HepG2 (cell line): Measurements from ENCODE around the gene BCAM. TPM values are rescaled to one million over a fixed set of nuclear protein-coding genes. Genes with fewer than 3 reads are reported as not detected.

ENCODE experiments used
- ATF7-NPFF ChIP-seq: sonication (generic); formaldehyde crosslinking; IDR thresholded peaks from 2 replicates; pipeline ENCODE4 v1.8.1; 2023; ENCODE audit warnings: mild to moderate bottlenecking, low read depth, missing genetic modification reagents, moderate library complexity
- BCL6 ChIP-seq: IDR thresholded peaks from 2 replicates; pipeline ENCODE4 v1.6.1; 2016; ENCODE audit warnings: missing genetic modification reagents, missing compliant biosample characterization
- CAMTA2 ChIP-seq: sonication (generic); formaldehyde crosslinking; IDR thresholded peaks from 2 replicates; pipeline ENCODE4 v1.4.0; 2020; ENCODE audit warnings: mild to moderate bottlenecking, missing genetic modification reagents, borderline replicate concordance
- IRX3 ChIP-seq: sonication (generic); formaldehyde crosslinking; IDR thresholded peaks from 2 replicates; pipeline ENCODE4 v1.8.1; 2023; ENCODE audit warnings: mild to moderate bottlenecking, low read depth, missing genetic modification reagents, borderline replicate concordance
- NCOR1 ChIP-seq: fragments of 200-600 bp; sonication (generic); IDR thresholded peaks from 2 replicates; pipeline ENCODE4 v1.7.0; 2017; ENCODE audit warnings: antibody characterized with exemption, low read length, borderline replicate concordance
- NFYC ChIP-seq: IDR thresholded peaks from 2 replicates; pipeline ENCODE4 v1.6.1; 2016; ENCODE audit warnings: missing genetic modification reagents, missing compliant biosample characterization
- PRDM10 ChIP-seq: sonication (generic); formaldehyde crosslinking; IDR thresholded peaks from 2 replicates; pipeline ENCODE4 v1.4.0; 2020; ENCODE audit warnings: low read depth, missing genetic modification reagents
- PTBP1 ChIP-seq: fragments of 200-400 bp; formaldehyde crosslinking; IDR thresholded peaks from 2 replicates; pipeline ENCODE4 v1.6.1; 2018; ENCODE audit warnings: low read length, low read depth; ENCODE audit not compliant: poor library complexity, severe bottlenecking
- RARA ChIP-seq: IDR thresholded peaks from 2 replicates; pipeline ENCODE4 v1.6.1; 2016; ENCODE audit warnings: missing genetic modification reagents, missing compliant biosample characterization
- REPIN1 ChIP-seq: sonication (generic); formaldehyde crosslinking; IDR thresholded peaks from 2 replicates; pipeline ENCODE4 v1.8.0; 2022; ENCODE audit warnings: missing genetic modification reagents, low read depth, mild to moderate bottlenecking, borderline replicate concordance
- SALL1 ChIP-seq: sonication (generic); formaldehyde crosslinking; IDR thresholded peaks from 2 replicates; pipeline ENCODE4 v1.8.0; 2022; ENCODE audit warnings: mild to moderate bottlenecking, missing genetic modification reagents
- SIN3A ChIP-seq: IDR thresholded peaks from 2 replicates; pipeline ENCODE4 v1.6.1; 2011; ENCODE audit warnings: low read depth, mild to moderate bottlenecking, control low read depth, low read length, borderline replicate concordance
- SNAI1 ChIP-seq: sonication (generic); formaldehyde crosslinking; IDR thresholded peaks from 2 replicates; pipeline ENCODE4 v1.5.0; 2020; ENCODE audit warnings: mild to moderate bottlenecking, missing genetic modification reagents, borderline replicate concordance
- SP1 ChIP-seq, 2 experiments: fragments of 450-650 bp in 1 of 2; sonication (generic) in 1 of 2; formaldehyde crosslinking in 1 of 2; IDR thresholded peaks; 2 replicates each; pipeline versions ENCODE4 v1.4.0 to v1.6.1; 2016 to 2020; ENCODE audit warnings: missing genetic modification reagents in 1 of 2
- TFE3 ChIP-seq: IDR thresholded peaks from 2 replicates; pipeline ENCODE4 v1.6.1; 2016
- ZFYVE20 ChIP-seq: sonication (generic); formaldehyde crosslinking; IDR thresholded peaks from 2 replicates; pipeline ENCODE4 v1.8.0; 2023; ENCODE audit warnings: low read depth, mild to moderate bottlenecking, moderate library complexity, missing genetic modification reagents, borderline replicate concordance
- ZNF33B ChIP-seq: sonication (generic); formaldehyde crosslinking; IDR thresholded peaks from 2 replicates; pipeline ENCODE4 v1.5.1; 2020; ENCODE audit warnings: mild to moderate bottlenecking, missing genetic modification reagents
- ZNF354B ChIP-seq: sonication (generic); formaldehyde crosslinking; IDR thresholded peaks from 2 replicates; pipeline ENCODE4 v1.8.0; 2022; ENCODE audit warnings: mild to moderate bottlenecking, missing genetic modification reagents
- ZNF496 ChIP-seq: sonication (generic); formaldehyde crosslinking; IDR thresholded peaks from 2 replicates; pipeline ENCODE4 v1.8.1; 2023; ENCODE audit warnings: mild to moderate bottlenecking, moderate library complexity, missing genetic modification reagents; ENCODE audit not compliant: insufficient replicate concordance
- ZNF543 ChIP-seq: sonication (generic); formaldehyde crosslinking; IDR thresholded peaks from 2 replicates; pipeline ENCODE4 v1.4.0; 2020; ENCODE audit warnings: mild to moderate bottlenecking, missing genetic modification reagents
- ZNF709 ChIP-seq: sonication (generic); formaldehyde crosslinking; IDR thresholded peaks from 2 replicates; pipeline ENCODE4 v1.5.0; 2020; ENCODE audit warnings: mild to moderate bottlenecking, missing genetic modification reagents
- polyA plus RNA-seq, 8 experiments: library from polyadenylated mRNA; depleted of rRNA in 3 of 8; stranded (reverse) in 7 of 8; unstranded in 1 of 8; fragments of >200 nt; fragmentation: Illumina TruSeq in 4 of 8; extraction: Trizol in 4 of 8; gene quantifications; 2 replicates each; pipeline versions ENCODE4 v1.2.1 to v1.2.3, GENCODE V29; 2011 to 2016; ENCODE audit warnings: low read depth in 4 of 8, missing spikeins in 1 of 8, mixed read lengths in 1 of 8; ENCODE audit not compliant: insufficient read depth in 1 of 8
- total RNA-seq, 5 experiments: library from RNA; depleted of rRNA; stranded (reverse); fragments of >200 nt; fragmentation: Illumina TruSeq; extraction: Trizol; gene quantifications; 2 replicates each; pipeline ENCODE4 v1.2.3, GENCODE V29; 2016; ENCODE audit warnings: low read depth in 1 of 5
- TF ChIP-seq, protein P1 (sequence below): sonication (generic); formaldehyde crosslinking; IDR thresholded peaks from 2 replicates; pipeline ENCODE4 v1.5.1; 2020; ENCODE audit warnings: missing genetic modification reagents, mild to moderate bottlenecking, borderline replicate concordance

The BCAM gene
- total and polyA plus RNA-seq, 2 of the 13 experiments (the other 11 are each of a cell fraction or from before 2014, with no cell fraction given), result 51.2 to 62.7 TPM

- TF ChIP-seq PRDM10 (CRISPR knock-in tag), result no peak
- no peak for TF ChIP-seq SIN3A
- TF ChIP-seq NFYC (CRISPR knock-in tag), result no peak
- TF ChIP-seq TFE3 (CRISPR knock-in tag), result no peak
- TF ChIP-seq SP1 (IDR thresholded peaks at IDR 0.05), result no peak
- TF ChIP-seq SP1 (CRISPR knock-in tag; IDR thresholded peaks at IDR 0.05), result 0 out of 2 replicates have a peak, but pooled peaks have one; percentile 15
- TF ChIP-seq IRX3, result no peak
- TF ChIP-seq BCL6 (CRISPR knock-in tag), result peak; percentile 44; the same call in 1 of the 2 replicates
- TF ChIP-seq ZFYVE20 (CRISPR knock-in tag), result no peak
- TF ChIP-seq SNAI1 (CRISPR knock-in tag), result no peak
- TF ChIP-seq SALL1 (CRISPR knock-in tag), result peak; percentile 85
- TF ChIP-seq CAMTA2 (CRISPR knock-in tag), result no peak
- peak; percentile 31; the same call in 1 of the 2 replicates for TF ChIP-seq REPIN1 (CRISPR knock-in tag)
- TF ChIP-seq ZNF354B, result no peak
- TF ChIP-seq PTBP1, result no peak
- TF ChIP-seq RARA (CRISPR knock-in tag), result peak; percentile 66
- TF ChIP-seq, protein P1, sequence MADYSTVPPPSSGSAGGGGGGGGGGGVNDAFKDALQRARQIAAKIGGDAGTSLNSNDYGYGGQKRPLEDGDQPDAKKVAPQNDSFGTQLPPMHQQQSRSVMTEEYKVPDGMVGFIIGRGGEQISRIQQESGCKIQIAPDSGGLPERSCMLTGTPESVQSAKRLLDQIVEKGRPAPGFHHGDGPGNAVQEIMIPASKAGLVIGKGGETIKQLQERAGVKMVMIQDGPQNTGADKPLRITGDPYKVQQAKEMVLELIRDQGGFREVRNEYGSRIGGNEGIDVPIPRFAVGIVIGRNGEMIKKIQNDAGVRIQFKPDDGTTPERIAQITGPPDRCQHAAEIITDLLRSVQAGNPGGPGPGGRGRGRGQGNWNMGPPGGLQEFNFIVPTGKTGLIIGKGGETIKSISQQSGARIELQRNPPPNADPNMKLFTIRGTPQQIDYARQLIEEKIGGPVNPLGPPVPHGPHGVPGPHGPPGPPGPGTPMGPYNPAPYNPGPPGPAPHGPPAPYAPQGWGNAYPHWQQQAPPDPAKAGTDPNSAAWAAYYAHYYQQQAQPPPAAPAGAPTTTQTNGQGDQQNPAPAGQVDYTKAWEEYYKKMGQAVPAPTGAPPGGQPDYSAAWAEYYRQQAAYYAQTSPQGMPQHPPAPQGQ (CRISPR knock-in tag), result no peak
- peak; percentile 90 for TF ChIP-seq NCOR1
- peak; percentile 52; the same call in 1 of the 2 replicates for TF ChIP-seq ZNF33B (CRISPR knock-in tag)
- TF ChIP-seq ZNF709 (CRISPR knock-in tag), result no peak
- no peak for TF ChIP-seq ATF7-NPFF
- TF ChIP-seq ZNF496 (CRISPR knock-in tag), result no peak
- TF ChIP-seq ZNF543, result no peak; the same call in 1 of the 2 replicates
Observed at GRCh38 chr19:44812142-44812718, 3.3 kb downstream of the BCAM start (continued).
